ENCODE data around the gene PEX12.

DNA sequence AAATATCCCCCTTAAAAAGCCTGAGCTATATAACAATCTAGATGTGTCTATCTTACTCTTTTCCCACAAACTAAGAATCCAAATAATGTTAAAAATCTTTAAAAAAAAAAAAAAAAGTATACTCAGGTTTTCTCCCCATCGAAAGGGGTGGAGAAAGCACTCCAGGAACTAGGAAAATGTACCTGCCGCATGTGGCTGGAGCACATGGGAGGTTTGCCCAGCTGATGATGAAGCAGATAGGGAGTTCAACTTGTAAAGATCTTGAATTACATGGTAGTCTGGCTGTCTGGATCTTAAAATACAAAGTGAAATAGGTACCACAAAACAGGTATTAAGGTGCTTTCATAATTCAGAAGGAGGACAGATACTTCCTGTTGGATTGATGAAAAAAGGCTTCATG lies 9.0 kb downstream of the PEX12 start:
- TF ChIP-seq GLIS3 (CRISPR knock-in tag; IDR thresholded peaks at IDR 0.05) (no peak), CSDC2 (CRISPR knock-in tag; IDR thresholded peaks at IDR 0.05) (no peak)
- TF ChIP-seq, protein P1, sequence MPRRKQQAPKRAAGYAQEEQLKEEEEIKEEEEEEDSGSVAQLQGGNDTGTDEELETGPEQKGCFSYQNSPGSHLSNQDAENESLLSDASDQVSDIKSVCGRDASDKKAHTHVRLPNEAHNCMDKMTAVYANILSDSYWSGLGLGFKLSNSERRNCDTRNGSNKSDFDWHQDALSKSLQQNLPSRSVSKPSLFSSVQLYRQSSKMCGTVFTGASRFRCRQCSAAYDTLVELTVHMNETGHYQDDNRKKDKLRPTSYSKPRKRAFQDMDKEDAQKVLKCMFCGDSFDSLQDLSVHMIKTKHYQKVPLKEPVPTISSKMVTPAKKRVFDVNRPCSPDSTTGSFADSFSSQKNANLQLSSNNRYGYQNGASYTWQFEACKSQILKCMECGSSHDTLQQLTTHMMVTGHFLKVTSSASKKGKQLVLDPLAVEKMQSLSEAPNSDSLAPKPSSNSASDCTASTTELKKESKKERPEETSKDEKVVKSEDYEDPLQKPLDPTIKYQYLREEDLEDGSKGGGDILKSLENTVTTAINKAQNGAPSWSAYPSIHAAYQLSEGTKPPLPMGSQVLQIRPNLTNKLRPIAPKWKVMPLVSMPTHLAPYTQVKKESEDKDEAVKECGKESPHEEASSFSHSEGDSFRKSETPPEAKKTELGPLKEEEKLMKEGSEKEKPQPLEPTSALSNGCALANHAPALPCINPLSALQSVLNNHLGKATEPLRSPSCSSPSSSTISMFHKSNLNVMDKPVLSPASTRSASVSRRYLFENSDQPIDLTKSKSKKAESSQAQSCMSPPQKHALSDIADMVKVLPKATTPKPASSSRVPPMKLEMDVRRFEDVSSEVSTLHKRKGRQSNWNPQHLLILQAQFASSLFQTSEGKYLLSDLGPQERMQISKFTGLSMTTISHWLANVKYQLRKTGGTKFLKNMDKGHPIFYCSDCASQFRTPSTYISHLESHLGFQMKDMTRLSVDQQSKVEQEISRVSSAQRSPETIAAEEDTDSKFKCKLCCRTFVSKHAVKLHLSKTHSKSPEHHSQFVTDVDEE (CRISPR knock-in tag; IDR thresholded peaks at IDR 0.05), result no peak
- TF ChIP-seq, protein P2, sequence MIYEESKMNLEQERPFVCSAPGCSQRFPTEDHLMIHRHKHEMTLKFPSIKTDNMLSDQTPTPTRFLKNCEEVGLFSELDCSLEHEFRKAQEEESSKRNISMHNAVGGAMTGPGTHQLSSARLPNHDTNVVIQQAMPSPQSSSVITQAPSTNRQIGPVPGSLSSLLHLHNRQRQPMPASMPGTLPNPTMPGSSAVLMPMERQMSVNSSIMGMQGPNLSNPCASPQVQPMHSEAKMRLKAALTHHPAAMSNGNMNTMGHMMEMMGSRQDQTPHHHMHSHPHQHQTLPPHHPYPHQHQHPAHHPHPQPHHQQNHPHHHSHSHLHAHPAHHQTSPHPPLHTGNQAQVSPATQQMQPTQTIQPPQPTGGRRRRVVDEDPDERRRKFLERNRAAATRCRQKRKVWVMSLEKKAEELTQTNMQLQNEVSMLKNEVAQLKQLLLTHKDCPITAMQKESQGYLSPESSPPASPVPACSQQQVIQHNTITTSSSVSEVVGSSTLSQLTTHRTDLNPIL (CRISPR knock-in tag; IDR thresholded peaks at IDR 0.05; ENCODE audit: low read depth), result no peak

All from SK-N-SH treated with all-trans-retinoic acid at 6 μM for 48 hours (cell line).